GM12892 (cell line): ENCODE data around the gene ANKS1B.

Experiments
- DNase-seq: peaks from one replicate; pipeline ENCODE4 v3.0.0; 2011; ENCODE audit not compliant: insufficient read length
- FAIRE-seq: peaks from 2 replicates; lab custom pipeline; 2011; peaks lifted over from hg19 to GRCh38; lab: Jason Lieb, UNC
- POLR2A ChIP-seq: IDR thresholded peaks from 2 replicates; pipeline ENCODE4 v1.6.1; 2011; ENCODE audit warnings: low read depth, low read length, control low read depth
- POLR2AphosphoS5 ChIP-seq: IDR thresholded peaks from 2 replicates; pipeline ENCODE4 v1.6.1; 2011; ENCODE audit warnings: low read depth, low read length, control low read depth
- TAF1 ChIP-seq: IDR thresholded peaks from 2 replicates; pipeline ENCODE4 v1.6.1; 2011; ENCODE audit warnings: low read depth, mild to moderate bottlenecking, control low read depth, low read length, borderline replicate concordance

The ANKS1B gene

DNA sequence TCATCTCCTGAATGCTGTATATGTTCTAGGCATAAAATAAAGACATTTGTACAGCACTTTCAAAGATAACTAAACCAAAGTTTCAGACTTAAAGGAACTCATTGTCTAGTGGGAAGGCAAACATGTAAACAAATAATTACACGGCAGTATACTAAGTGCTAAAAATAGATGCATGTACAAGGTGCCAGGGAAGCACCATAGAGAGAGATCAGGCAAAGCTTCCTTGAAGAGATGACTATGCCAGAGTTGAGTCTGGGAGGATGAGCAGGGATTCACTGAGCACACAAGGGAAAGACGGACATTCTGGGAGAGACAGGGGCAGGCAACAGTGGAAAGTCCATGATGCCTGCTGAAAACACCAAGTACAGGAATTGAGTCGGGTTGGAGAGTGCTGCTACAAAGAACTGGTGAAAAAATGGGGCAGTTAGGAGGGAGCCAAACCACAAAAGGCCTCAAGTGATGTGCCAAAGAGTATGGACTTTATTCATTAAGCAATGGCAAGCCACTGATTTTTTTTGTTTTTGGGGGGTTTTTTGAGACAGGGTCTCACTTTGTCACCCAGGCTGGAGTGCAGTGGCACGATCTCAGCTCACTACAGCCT is 26.8 kb downstream of the ANKS1B start:
- FAIRE-seq: no peak
- no peak for DNase-seq
- TF ChIP-seq TAF1 (no peak), POLR2A (no peak), POLR2AphosphoS5 (no peak)

DNA sequence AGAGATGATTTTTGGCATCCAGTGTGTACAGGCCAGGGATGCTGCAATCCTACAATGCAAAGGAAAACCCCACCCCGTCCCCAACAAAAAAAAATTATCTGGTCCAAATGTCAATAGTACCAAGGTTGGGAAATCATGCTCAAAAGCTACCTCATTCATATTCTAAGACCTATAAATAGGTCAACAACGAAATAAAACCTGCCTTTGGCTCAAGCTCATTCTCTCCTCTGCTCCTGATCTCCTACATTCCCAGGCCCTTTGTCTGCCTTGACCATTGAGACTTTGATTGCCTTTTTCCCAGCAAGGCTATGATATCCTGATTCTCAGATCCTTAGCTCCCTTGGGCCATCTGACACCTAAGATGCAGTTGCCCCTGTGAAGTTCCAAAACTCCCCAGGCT is 30.0 kb downstream of the ANKS1B start:
- no peak for DNase-seq
- TF ChIP-seq TAF1 (no peak), POLR2AphosphoS5 (no peak)
- no peak for FAIRE-seq

DNA sequence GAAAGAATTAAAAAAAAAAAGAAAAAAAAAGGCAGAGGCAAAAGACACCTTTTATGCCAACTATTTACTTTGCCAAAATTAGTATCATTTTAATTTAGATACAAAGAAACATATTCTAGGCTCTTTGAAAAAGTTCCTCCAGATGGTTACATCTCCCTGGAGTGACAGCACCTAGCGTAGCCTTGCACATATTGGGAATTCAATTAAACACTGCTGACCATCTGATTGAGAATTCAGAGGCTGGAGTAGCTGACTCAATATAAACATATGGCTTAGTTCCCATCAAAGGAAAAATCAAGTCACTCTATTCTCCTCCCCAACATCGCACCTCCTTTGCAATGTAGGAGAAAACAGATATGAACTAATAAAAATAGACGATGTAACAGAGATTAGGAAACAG is 36.4 kb downstream of the ANKS1B start:
- no peak for DNase-seq
- no peak for FAIRE-seq
- TF ChIP-seq POLR2A: no peak
- TF ChIP-seq TAF1: no peak
- no peak for TF ChIP-seq POLR2AphosphoS5

DNA sequence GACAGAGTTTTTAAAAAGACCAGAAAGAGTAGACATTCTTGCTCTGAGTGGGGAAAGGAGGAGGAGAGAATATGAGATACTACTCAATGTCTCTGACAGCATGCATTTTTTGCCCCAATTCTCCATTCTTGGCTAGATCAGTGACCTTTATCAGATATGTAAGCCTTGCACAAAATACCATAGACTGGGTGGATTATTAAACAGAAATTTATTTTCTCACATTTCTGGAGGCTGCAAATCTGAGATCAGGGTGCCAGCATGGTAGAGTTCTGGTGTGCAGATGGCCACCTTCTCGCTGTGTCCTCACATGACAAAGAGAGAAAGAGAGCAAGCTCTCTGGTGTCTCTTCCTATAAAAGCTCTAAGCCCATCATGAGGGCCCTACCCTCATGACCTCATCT is 38.6 kb downstream of the ANKS1B start:
- DNase-seq: no peak
- FAIRE-seq: no peak
- TF ChIP-seq POLR2A (no peak), TAF1 (no peak), POLR2AphosphoS5 (no peak)

DNA sequence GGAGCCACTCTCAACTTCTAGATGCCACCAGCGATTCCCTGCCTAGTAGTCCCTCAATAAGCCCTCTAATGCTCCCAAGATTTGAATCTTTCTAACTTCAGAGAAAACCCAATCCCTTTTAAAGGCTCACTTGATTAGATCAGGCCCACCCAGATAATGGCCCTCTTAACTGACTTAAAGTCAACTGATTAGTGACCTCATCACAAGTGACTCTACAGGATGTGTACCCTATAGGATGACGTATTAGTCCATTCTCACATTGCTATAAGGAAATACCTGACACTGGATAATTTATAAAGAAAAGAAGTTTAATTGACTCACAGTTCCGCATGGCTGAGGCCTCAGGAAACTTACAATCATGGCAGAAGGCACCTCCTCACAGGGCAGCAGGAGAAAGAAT is 49.1 kb downstream of the ANKS1B start:
- FAIRE-seq (no peak), DNase-seq (no peak)
- no peak for TF ChIP-seq TAF1
- TF ChIP-seq POLR2AphosphoS5: no peak
- no peak for TF ChIP-seq POLR2A

DNA sequence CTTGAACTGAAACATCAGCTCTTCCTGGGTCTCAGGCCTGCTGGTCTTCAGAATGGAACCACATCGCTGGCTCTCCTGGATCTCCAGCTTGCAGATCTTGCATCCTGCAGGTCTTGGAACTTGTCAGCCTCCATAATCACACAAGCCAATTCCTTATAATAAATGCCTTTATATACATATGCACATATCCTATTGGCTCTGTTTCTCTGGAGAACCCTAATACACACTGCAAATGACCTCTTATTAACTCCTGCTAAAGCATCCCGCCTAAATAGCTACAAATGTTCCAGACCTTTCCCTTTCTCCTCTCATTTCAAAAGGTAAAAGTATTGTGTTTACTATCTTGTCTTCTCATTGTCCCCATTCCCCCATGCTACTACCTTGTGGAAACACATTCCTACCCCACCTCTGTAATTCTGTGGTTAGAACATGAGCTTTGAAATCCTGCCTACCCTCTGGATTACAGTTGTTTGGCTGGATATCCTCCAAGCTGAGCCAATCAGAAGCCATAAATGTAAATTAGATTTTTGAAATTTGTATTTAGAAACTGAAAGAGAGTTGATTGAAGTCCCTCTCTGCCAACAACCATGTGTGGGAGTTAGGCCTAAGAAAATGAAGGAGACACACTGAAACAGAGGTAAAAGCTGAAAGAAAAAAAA is 58.1 kb downstream of the ANKS1B start:
- DNase-seq (no peak), FAIRE-seq (no peak)
- no peak for TF ChIP-seq POLR2A
- TF ChIP-seq TAF1: no peak
- TF ChIP-seq POLR2AphosphoS5: no peak

DNA sequence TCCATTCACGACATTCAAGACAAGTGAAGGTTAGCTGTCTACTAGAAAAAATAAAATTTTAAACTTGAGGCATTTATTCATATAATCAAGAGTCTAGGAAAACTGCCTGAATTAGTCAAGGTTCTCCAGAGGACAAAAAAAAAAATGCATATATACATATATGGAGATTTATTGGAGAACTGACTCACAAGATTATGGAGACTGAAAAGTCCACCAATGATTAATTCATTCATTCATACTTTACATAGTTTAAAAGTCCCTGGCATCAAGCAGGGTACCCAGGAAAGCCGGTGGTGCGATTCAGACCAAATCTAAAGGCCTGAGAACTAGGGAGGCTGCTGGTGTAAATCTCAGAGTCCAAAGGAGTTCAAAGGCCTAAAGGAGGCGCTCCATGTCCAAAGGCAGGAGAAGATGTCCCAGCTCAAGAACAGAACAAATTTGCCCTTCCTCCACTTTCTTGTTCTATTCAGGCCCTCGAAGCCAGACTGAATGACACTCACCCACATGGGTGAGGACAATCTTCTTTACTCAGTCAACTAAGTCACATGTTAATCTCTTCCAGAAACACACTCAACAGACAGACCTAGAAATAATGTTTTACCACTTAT is 64.3 kb downstream of the ANKS1B start:
- DNase-seq (no peak), FAIRE-seq (no peak)
- TF ChIP-seq TAF1: no peak
- TF ChIP-seq POLR2AphosphoS5: no peak
- no peak for TF ChIP-seq POLR2A

DNA sequence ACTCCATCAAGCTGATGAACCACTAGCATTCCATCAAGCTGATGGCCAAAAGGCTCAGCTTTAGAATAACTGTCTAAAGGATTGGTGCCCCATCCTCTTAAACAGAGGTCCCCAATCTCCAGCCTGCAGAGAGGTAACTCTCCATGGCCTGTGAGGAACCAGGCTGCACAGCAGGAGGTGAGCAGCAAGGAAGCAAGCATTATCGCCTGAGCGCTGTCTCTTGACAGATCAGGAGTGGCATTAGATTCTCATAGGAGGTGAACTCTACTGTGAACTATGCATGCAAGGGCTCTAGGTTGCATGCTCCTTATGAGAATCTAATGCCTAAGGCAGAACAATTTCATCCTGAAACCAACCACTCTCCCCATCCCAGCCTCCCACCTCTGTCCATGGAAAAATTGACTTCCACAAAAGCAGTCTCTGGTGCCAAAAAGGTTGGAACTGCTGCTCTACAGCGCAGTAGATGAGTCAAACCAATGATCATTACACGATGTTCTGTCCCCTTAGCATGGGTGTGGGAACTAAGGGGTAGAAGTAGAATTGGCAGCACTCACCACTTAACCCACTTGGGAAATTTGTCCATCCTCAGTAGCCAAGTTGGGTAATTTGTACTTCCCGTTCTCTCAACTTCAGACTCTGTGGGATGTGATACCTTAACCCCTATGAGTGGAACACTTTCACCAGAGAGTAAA is 66.9 kb downstream of the ANKS1B start:
- DNase-seq (no peak), FAIRE-seq (no peak)
- no peak for TF ChIP-seq POLR2AphosphoS5
- TF ChIP-seq POLR2A: no peak
- no peak for TF ChIP-seq TAF1

DNA sequence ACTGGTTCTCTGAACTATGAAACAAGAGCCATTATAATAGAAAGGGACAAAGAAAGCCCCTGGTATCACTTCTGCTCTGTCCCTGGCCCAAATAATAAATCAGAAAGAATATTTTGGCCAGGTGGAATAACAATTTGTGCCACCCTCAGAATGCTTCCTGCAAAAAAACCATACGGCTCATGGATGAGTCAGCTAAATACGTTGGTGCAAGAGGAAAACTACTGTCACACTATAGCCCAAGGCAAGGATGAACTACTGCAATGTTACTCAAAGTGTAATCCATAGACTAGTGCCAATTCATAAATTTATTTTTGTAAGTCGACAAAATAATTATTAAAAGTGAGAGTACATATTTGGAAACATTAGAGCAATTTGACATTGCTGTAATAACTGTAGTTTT is 68.2 kb downstream of the ANKS1B start:
- DNase-seq (no peak), FAIRE-seq (no peak)
- TF ChIP-seq POLR2A: no peak

DNA sequence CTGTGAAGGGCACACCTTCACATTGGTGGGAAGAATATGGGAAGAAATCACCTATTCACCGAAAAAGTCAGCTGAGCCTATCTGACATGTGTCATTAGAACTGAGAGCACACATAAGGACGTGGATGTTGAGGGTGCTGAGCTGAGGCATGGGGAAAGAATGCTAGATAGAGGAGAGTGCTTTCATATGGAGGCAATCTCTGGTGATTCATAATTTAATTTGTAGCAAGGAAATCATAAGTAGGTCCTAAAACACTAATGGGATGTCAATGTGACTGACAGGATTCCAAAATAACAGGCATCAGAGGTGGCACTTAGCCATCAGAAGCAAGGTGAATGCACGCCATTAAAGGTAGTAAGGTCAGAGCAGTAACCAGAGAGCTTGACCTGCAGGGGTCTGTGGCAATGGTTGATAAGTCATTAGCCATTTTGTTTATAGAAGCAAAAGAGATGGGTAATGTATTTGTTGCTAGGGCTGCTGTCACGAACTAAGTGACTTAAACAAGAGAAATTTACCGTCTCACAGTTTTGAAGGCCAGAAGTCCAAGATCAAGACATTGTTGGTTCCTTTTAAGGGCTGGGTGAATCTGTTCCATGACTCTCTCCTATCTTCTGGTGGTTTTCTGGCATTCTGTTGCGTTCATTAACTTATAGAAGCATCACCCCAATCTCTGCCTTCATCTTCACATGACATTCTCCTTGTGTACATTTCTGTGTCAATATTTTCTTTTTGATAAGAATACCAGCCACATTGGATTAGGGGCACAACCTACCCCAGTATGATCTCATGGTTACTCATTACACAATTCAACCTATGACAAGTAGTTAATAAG is 69.3 kb downstream of the ANKS1B start:
- TF ChIP-seq TAF1 (no peak), POLR2AphosphoS5 (no peak), POLR2A (no peak)
- DNase-seq (no peak), FAIRE-seq (no peak)

DNA sequence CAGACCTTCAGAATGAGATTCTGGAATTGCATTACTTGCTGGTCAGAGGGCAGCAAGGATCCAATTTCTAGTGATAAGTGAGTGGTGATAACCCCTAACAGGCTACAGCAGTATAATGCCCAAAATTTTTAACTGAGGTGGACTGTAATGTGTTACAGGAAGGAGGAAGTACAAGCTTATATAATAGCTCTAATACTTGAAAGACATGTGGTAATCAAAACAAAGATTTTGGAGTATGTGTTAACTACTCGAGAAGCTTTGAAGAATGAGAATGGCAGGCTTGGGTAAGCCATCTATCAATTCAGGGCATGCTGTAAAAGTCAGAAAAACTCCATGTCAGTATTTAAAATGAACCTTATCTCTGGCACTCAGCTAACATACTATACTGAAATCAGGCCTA is 70.5 kb downstream of the ANKS1B start:
- FAIRE-seq: no peak
- DNase-seq: no peak
- TF ChIP-seq POLR2A (no peak), POLR2AphosphoS5 (no peak), TAF1 (no peak)
